Measurements from ENCODE around the gene QRFP. TPM values are rescaled to one million over a fixed set of nuclear protein-coding genes. Genes with fewer than 3 reads are reported as not detected.

QRFP gene
- total RNA-seq, 1 donor from 2014 or later: not detected

GRCh38 chr9:130905902-130906734, 9.5 kb upstream of the QRFP start:
- no peak for ATAC-seq

GRCh38 chr9:130905125-130905901, 8.7 kb upstream of the QRFP start:
- no peak for DNase-seq (ENCODE audit: low spot score)
- no peak for ATAC-seq

More at GRCh38 chr9:130905902-130906734, 9.5 kb upstream of the QRFP start:
- no peak for DNase-seq (ENCODE audit: low spot score)

GRCh38 chr9:130904070-130905044, 7.7 kb upstream of the QRFP start:
- DNase-seq (ENCODE audit: low spot score) (no peak), ATAC-seq (no peak)

GRCh38 chr9:130903194-130904069, 6.8 kb upstream of the QRFP start:
- DNase-seq (ENCODE audit: low spot score) (no peak), ATAC-seq (no peak)

GRCh38 chr9:130902204-130903185, 5.9 kb upstream of the QRFP start:
- no peak for DNase-seq (ENCODE audit: low spot score)
- ATAC-seq: no peak

- no peak for ATAC-seq
- no peak for DNase-seq (ENCODE audit: low spot score)
Observed at GRCh38 chr9:130901498-130902203, 5.0 kb upstream of the QRFP start.

GRCh38 chr9:130900701-130901497, 4.3 kb upstream of the QRFP start:
- no peak for ATAC-seq
- DNase-seq (ENCODE audit: low spot score): no peak

GRCh38 chr9:130899051-130899748, 2.6 kb upstream of the QRFP start:
- no peak for ATAC-seq
- no peak for DNase-seq (ENCODE audit: low spot score)

GRCh38 chr9:130898552-130898852, 1.9 kb upstream of the QRFP start:
- DNase-seq (ENCODE audit: low spot score): no peak

GRCh38 chr9:130897848-130898551, 1.4 kb upstream of the QRFP start:
- ATAC-seq (no peak), DNase-seq (ENCODE audit: low spot score) (no peak)

More at GRCh38 chr9:130898552-130898852, 1.9 kb upstream of the QRFP start:
- ATAC-seq: no peak

GRCh38 chr9:130897105-130897751, 616 bp upstream of the QRFP start:
- no peak for DNase-seq (ENCODE audit: low spot score)
- ATAC-seq: no peak

GRCh38 chr9:130895481-130896232, 955 bp downstream of the QRFP start:
- ATAC-seq (peak; percentile 38), DNase-seq (ENCODE audit: low spot score) (no peak)

- DNase-seq (ENCODE audit: low spot score): no peak
- ATAC-seq: no peak
Observed at GRCh38 chr9:130895038-130895437, 1.6 kb downstream of the QRFP start.

- no peak for ATAC-seq
- no peak for DNase-seq (ENCODE audit: low spot score)
Observed at GRCh38 chr9:130894546-130894945, 2.1 kb downstream of the QRFP start.
